Astrocyte (in vitro differentiated cells and primary cell): ENCODE data around the gene TET1. TPM values are rescaled to one million over a fixed set of nuclear protein-coding genes. Genes with fewer than 3 reads are reported as not detected.

ENCODE experiments used
- DNase-seq: peaks from one replicate; pipeline ENCODE4 v3.0.0-alpha.2; 2010; ENCODE audit warnings: low read depth
- FAIRE-seq: peaks from 2 replicates; lab custom pipeline; 2011; peaks lifted over from hg19 to GRCh38; lab: Jason Lieb, UNC
- H2AFZ ChIP-seq: 2 replicates; pipeline ENCODE4 v1.6.0; 2012; ENCODE audit warnings: low read depth, low read length, inconsistent platforms
- H3K27ac ChIP-seq: 2 replicates; pipeline ENCODE4 v1.5.1; 2011; ENCODE audit warnings: low read depth, low read length, inconsistent platforms
- H3K27me3 ChIP-seq: 2 replicates; pipeline ENCODE4 v1.6.0; 2011; ENCODE audit warnings: low read length, inconsistent platforms; ENCODE audit not compliant: insufficient read depth
- H3K36me3 ChIP-seq: 2 replicates; pipeline ENCODE4 v1.5.1; 2011; ENCODE audit warnings: low read length, inconsistent platforms; ENCODE audit not compliant: insufficient read depth
- H3K4me1 ChIP-seq: 2 replicates; pipeline ENCODE4 v1.5.1; 2011; ENCODE audit warnings: low read length, inconsistent platforms; ENCODE audit not compliant: insufficient read depth
- H3K4me2 ChIP-seq: 2 replicates; pipeline ENCODE4 v1.6.0; 2012; ENCODE audit warnings: low read length, inconsistent platforms
- H3K4me3 ChIP-seq: 2 replicates; pipeline ENCODE4 v1.5.1; 2011; ENCODE audit warnings: low read depth, mild to moderate bottlenecking, low read length, inconsistent platforms; ENCODE audit not compliant: insufficient read depth
- H3K79me2 ChIP-seq: 2 replicates; pipeline ENCODE4 v1.6.0; 2012; ENCODE audit warnings: mild to moderate bottlenecking, low read length, inconsistent platforms; ENCODE audit not compliant: insufficient read depth
- H3K9ac ChIP-seq: 2 replicates; pipeline ENCODE4 v1.6.0; 2012; ENCODE audit warnings: mild to moderate bottlenecking, low read length, inconsistent platforms
- H3K9me3 ChIP-seq: 2 replicates; pipeline ENCODE4 v1.5.1; 2012; ENCODE audit warnings: low read depth, mild to moderate bottlenecking, low read length, inconsistent platforms; ENCODE audit not compliant: insufficient read depth
- H4K20me1 ChIP-seq: 2 replicates; pipeline ENCODE4 v1.6.0; 2012; ENCODE audit warnings: low read length, inconsistent platforms; ENCODE audit not compliant: insufficient read depth
- H3K27ac Mint-ChIP-seq: one replicate; pipeline ENCODE4 v1.8.0; 2021; ENCODE audit warnings: mild to moderate bottlenecking, mixed read lengths; ENCODE audit not compliant: unreplicated experiment
- H3K27me3 Mint-ChIP-seq: one replicate; pipeline ENCODE4 v1.8.0; 2021; ENCODE audit warnings: low read depth, mixed read lengths; ENCODE audit not compliant: unreplicated experiment
- H3K36me3 Mint-ChIP-seq: one replicate; pipeline ENCODE4 v1.8.0; 2021; ENCODE audit warnings: low read depth, mixed read lengths; ENCODE audit not compliant: unreplicated experiment
- H3K4me1 Mint-ChIP-seq: one replicate; pipeline ENCODE4 v1.8.0; 2021; ENCODE audit warnings: low read depth, mixed read lengths; ENCODE audit not compliant: unreplicated experiment
- H3K4me3 Mint-ChIP-seq: one replicate; pipeline ENCODE4 v1.8.0; 2021; ENCODE audit warnings: mild to moderate bottlenecking, moderate library complexity, mixed read lengths; ENCODE audit not compliant: unreplicated experiment
- H3K9me3 Mint-ChIP-seq: one replicate; pipeline ENCODE4 v1.8.0; 2021; ENCODE audit warnings: mild to moderate bottlenecking, mixed read lengths; ENCODE audit not compliant: unreplicated experiment
- CTCF ChIP-seq: IDR thresholded peaks from 2 replicates; pipeline ENCODE4 v1.5.1; 2011; ENCODE audit warnings: low read depth, mild to moderate bottlenecking, inconsistent platforms, low read length, moderate library complexity; ENCODE audit not compliant: insufficient read depth
- EZH2 ChIP-seq: IDR thresholded peaks from 2 replicates; pipeline ENCODE4 v1.6.1; 2012; ENCODE audit warnings: mild to moderate bottlenecking, low read length, inconsistent platforms; ENCODE audit not compliant: insufficient read depth
- total RNA-seq: library from RNA; stranded (reverse); gene quantifications from 2 replicates; pipeline ENCODE4 v1.2.1, GENCODE V29; 2021

Gene TET1
- total RNA-seq, 1 donor from 2014 or later = 7.1 TPM

DNA sequence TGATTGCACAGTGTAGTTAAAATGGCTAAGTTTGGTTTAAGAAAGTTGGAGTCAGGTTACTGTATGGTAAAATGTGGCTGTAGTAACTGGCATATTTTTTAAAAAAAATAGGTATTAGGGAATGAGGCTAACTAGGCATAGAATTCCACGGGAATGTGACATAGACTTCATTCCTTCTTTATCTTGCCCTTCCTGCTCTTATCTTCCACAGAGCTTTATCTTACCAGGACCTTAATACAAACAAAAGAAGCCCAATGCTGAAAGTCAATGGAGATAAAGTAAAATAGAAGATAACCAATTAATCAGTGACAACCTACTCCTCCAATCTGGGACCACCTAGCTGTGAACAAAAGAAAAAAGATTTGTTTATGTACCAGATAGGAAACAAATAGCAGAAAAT lies 58.1 kb downstream of the TET1 start:
- H3K4me3 Mint-ChIP-seq = no peak overlapping the region
- no peak overlapping the region for H3K4me3 ChIP-seq
- no peak overlapping the region for H3K4me2 ChIP-seq
- no peak overlapping the region for H2AFZ ChIP-seq
- TF ChIP-seq EZH2 = no peak
- TF ChIP-seq CTCF = no peak
- peaks cover 3% of the 10 kb centered on the region for H3K36me3 Mint-ChIP-seq
- no peaks in the 10 kb centered on the region for H3K4me1 ChIP-seq
- DNase-seq = peak; percentile 44
- no peaks in the 10 kb centered on the region for H3K9me3 ChIP-seq
- H3K27me3 Mint-ChIP-seq = no peaks in the 10 kb centered on the region
- H4K20me1 ChIP-seq = peaks cover 6% of the 10 kb centered on the region
- H3K27ac Mint-ChIP-seq = no peak overlapping the region
- H3K4me1 Mint-ChIP-seq = peaks cover 9% of the 10 kb centered on the region
- no peaks in the 10 kb centered on the region for H3K79me2 ChIP-seq
- no peak for FAIRE-seq
- no peaks in the 10 kb centered on the region for H3K9me3 Mint-ChIP-seq
- no peaks in the 10 kb centered on the region for H3K36me3 ChIP-seq
- H3K27me3 ChIP-seq = no peaks in the 10 kb centered on the region
- H3K9ac ChIP-seq = no peak overlapping the region
- no peak overlapping the region for H3K27ac ChIP-seq

- Histone ChIP-seq H3K27me3 (no peaks in the 10 kb centered on the region), H4K20me1 (peaks cover 10% of the 10 kb centered on the region), H3K9ac (no peak overlapping the region), H3K79me2 (no peaks in the 10 kb centered on the region), H3K4me3 (no peak overlapping the region), H3K4me2 (no peak overlapping the region), H3K36me3 (no peaks in the 10 kb centered on the region), H3K9me3 (no peaks in the 10 kb centered on the region), H3K27ac (no peak overlapping the region), H2AFZ (no peak overlapping the region), H3K4me1 (no peaks in the 10 kb centered on the region)
- FAIRE-seq = no peak
- DNase-seq = no peak
- no peak overlapping the region for H3K4me3 Mint-ChIP-seq
- H3K27ac Mint-ChIP-seq = no peak overlapping the region
- TF ChIP-seq CTCF = no peak
- TF ChIP-seq EZH2 = no peak
- no peaks in the 10 kb centered on the region for H3K36me3 Mint-ChIP-seq
- no peaks in the 10 kb centered on the region for H3K27me3 Mint-ChIP-seq
- peaks cover 9% of the 10 kb centered on the region for H3K4me1 Mint-ChIP-seq
- H3K9me3 Mint-ChIP-seq = no peaks in the 10 kb centered on the region
These were observed 59.5 kb downstream of the TET1 start for GRCh38 chr10:68619595-68619994.

DNA sequence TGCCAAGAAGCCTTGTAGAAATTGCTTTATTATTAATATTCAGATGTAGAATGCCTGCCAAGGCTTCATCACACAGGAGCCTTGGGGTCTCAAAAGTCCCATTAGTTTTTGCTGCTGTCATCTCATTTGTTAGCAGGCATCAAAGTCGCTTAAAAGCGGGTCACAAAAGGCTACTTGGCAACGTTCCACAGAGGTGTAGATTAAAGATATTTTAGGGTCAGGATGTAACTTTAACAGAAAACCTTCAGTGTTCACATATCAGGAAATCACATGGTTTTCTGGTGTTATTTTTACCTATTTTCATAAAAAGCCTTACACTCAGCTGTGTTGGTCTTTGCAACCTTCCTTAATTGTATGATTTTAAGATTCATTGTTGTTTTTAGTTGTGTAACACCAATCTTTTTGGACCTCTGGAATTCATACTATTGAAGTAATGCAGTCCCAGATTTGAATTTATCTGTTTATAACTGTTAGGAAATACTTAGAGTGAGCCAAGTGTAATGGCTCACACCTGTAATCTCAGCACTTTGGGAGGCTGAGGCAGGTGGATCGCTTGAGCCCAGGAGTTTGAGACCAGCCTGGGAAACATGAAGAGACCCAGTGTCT lies 65.3 kb downstream of the TET1 start:
- H3K36me3 ChIP-seq = no peaks in the 10 kb centered on the region
- no peak for FAIRE-seq
- DNase-seq = no peak

More for the DNA sequence above, 65.3 kb downstream of the TET1 start:
- no peak for TF ChIP-seq CTCF
- no peak for TF ChIP-seq EZH2
- Histone ChIP-seq H3K4me1 (peaks cover 4% of the 10 kb centered on the region), H3K27me3 (no peaks in the 10 kb centered on the region), H3K9me3 (no peaks in the 10 kb centered on the region), H4K20me1 (peaks cover 15% of the 10 kb centered on the region), H2AFZ (no peak overlapping the region), H3K27ac (no peak overlapping the region), H3K4me2 (no peak overlapping the region), H3K4me3 (no peak overlapping the region), H3K9ac (no peak overlapping the region), H3K79me2 (no peaks in the 10 kb centered on the region)
- no peaks in the 10 kb centered on the region for H3K27me3 Mint-ChIP-seq
- H3K36me3 Mint-ChIP-seq = peaks cover 2% of the 10 kb centered on the region
- H3K4me3 Mint-ChIP-seq = no peak overlapping the region
- H3K27ac Mint-ChIP-seq = no peak overlapping the region
- H3K9me3 Mint-ChIP-seq = no peaks in the 10 kb centered on the region
- H3K4me1 Mint-ChIP-seq = peaks cover 10% of the 10 kb centered on the region
